Measurements from ENCODE around the gene RAC3. TPM values are rescaled to one million over a fixed set of nuclear protein-coding genes. Genes with fewer than 3 reads are reported as not detected.
A peak's percentile ranks its signal among the peaks of the same experiment; 100 is the strongest.

The RAC3 gene
- total RNA-seq, 1 donor from 2014 or later: 0.82 TPM

DNA sequence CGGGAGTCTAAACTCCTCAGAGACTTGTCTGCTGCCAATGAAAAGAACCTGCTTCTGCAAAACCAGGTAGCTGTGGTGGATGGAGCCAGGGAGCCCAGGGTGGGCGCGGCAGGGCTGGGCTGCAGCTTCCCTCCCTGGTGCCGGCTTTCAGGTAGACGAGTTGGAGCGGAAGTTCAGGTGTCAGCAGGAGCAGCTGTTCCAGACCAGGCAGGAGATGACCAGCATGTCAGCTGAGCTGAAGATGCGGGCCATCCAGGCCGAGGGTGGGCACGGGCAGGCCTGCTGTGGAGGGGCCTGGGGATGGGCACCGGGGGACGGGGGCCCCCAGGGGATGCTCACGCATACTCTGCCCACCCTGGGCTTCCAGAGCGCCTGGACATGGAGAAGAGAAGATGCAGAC lies 3.2 kb upstream of the RAC3 start:
- Histone ChIP-seq H3K9me3 (replicated peaks) (no peaks in the 10 kb centered on the region), H3K27ac (replicated peaks) (no peak overlapping the region), H3K36me3 (no peaks in the 10 kb centered on the region), H3K4me1 (peaks cover 42% of the 10 kb centered on the region), H3K4me3 (no peak overlapping the region), H3K27me3 (ENCODE audit: low read depth) (peaks cover 9% of the 10 kb centered on the region)
- TF ChIP-seq, protein P1, sequence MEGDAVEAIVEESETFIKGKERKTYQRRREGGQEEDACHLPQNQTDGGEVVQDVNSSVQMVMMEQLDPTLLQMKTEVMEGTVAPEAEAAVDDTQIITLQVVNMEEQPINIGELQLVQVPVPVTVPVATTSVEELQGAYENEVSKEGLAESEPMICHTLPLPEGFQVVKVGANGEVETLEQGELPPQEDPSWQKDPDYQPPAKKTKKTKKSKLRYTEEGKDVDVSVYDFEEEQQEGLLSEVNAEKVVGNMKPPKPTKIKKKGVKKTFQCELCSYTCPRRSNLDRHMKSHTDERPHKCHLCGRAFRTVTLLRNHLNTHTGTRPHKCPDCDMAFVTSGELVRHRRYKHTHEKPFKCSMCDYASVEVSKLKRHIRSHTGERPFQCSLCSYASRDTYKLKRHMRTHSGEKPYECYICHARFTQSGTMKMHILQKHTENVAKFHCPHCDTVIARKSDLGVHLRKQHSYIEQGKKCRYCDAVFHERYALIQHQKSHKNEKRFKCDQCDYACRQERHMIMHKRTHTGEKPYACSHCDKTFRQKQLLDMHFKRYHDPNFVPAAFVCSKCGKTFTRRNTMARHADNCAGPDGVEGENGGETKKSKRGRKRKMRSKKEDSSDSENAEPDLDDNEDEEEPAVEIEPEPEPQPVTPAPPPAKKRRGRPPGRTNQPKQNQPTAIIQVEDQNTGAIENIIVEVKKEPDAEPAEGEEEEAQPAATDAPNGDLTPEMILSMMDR (IDR thresholded peaks at IDR 0.05; ENCODE audit: borderline replicate concordance): no peak
- intact Hi-C loops (cut with micrococcal nuclease): no loop called here
- DNase-seq: no peak

DNA sequence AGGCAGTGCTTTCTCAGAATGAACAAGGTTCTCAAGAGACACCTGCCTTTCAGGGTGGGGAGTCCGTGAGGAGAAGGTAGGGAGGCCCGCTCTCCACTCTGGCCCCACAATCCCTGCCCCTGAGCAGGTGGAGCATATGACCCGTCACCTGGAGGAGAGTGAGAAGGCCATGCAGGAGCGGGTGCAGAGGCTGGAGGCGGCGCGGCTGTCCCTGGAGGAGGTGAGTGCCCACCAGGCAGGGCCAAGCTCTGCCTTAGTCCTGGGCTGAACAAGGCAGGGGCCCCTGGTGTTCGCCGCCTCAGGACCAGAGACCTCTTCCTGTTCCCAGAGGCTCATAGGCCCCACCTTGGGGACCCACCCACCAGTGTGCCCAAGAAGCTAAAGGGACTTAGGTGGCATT lies 2.5 kb upstream of the RAC3 start:
- intact Hi-C loops (cut with micrococcal nuclease): no loop called here
- Histone ChIP-seq H3K27me3 (ENCODE audit: low read depth) (peaks cover 9% of the 10 kb centered on the region), H3K27ac (replicated peaks) (no peak overlapping the region), H3K4me1 (peaks cover 35% of the 10 kb centered on the region), H3K36me3 (no peaks in the 10 kb centered on the region), H3K9me3 (replicated peaks) (no peaks in the 10 kb centered on the region), H3K4me3 (no peak overlapping the region)
- DNase-seq: no peak
- TF ChIP-seq, protein P1 (IDR thresholded peaks at IDR 0.05; ENCODE audit: borderline replicate concordance): no peak

DNA sequence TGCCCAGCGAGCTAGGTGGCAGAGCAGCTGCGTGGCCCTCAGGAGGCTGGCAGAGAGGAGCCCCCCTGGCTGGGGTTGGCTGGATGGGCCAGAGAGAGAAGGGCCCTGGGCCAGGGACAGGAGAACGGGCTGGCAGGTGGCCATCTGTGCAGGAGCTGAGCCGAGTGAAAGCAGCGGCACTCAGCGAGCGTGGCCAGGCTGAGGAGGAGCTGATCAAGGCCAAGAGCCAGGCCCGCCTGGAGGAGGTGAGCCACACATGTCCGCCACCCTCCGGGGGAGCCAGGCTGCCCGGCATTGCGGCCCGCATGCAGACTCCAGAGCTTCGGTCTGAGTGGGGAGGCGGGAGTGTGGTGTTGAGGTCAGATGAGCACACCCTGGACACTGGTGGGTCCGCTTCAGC lies 2.1 kb upstream of the RAC3 start:
- TF ChIP-seq, protein P1 (IDR thresholded peaks at IDR 0.05; ENCODE audit: borderline replicate concordance): no peak
- H3K9me3 ChIP-seq (replicated peaks): no peaks in the 10 kb centered on the region
- H3K4me3 ChIP-seq: no peak overlapping the region
- peak; percentile 50 for DNase-seq
- H3K4me1 ChIP-seq: peaks cover 31% of the 10 kb centered on the region
- intact Hi-C loops (cut with micrococcal nuclease): no loop called here
- no peaks in the 10 kb centered on the region for H3K36me3 ChIP-seq
- H3K27ac ChIP-seq (replicated peaks): peak overlapping the region; percentile 12
- peaks cover 9% of the 10 kb centered on the region for H3K27me3 ChIP-seq (ENCODE audit: low read depth)

DNA sequence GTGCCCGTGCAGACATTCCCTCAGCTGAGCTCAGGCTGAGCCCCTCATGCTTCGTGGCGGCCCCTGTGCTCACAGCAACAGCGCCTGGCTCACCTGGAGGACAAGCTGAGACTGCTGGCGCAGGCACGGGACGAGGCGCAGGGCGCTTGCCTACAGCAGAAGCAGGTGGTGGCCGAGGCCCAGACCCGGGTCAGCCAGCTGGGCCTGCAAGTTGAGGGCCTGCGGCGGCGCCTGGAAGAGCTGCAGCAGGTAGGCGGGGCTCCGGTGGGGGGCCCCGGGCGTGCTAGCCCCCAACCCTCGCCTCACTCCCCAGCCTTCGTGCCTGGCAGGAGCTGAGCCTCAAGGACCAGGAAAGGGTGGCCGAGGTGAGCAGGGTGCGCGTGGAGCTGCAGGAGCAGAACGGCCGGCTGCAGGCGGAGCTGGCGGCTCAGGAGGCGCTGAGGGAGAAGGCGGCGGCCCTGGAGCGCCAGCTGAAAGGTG lies 1.4 kb upstream of the RAC3 start:
- intact Hi-C loops (cut with micrococcal nuclease): loop anchor here (5.0 kb wide), 1 partner anchor 117 kb away; no protein-coding TSS in a partner anchor
- no peak for DNase-seq
- Histone ChIP-seq H3K4me1 (peaks cover 30% of the 10 kb centered on the region), H3K27me3 (ENCODE audit: low read depth) (peaks cover 9% of the 10 kb centered on the region), H3K27ac (replicated peaks) (no peak overlapping the region), H3K4me3 (peak overlapping the region; percentile 68), H3K36me3 (no peaks in the 10 kb centered on the region), H3K9me3 (replicated peaks) (no peaks in the 10 kb centered on the region)
- TF ChIP-seq, protein P1 (IDR thresholded peaks at IDR 0.05; ENCODE audit: borderline replicate concordance): no peak

DNA sequence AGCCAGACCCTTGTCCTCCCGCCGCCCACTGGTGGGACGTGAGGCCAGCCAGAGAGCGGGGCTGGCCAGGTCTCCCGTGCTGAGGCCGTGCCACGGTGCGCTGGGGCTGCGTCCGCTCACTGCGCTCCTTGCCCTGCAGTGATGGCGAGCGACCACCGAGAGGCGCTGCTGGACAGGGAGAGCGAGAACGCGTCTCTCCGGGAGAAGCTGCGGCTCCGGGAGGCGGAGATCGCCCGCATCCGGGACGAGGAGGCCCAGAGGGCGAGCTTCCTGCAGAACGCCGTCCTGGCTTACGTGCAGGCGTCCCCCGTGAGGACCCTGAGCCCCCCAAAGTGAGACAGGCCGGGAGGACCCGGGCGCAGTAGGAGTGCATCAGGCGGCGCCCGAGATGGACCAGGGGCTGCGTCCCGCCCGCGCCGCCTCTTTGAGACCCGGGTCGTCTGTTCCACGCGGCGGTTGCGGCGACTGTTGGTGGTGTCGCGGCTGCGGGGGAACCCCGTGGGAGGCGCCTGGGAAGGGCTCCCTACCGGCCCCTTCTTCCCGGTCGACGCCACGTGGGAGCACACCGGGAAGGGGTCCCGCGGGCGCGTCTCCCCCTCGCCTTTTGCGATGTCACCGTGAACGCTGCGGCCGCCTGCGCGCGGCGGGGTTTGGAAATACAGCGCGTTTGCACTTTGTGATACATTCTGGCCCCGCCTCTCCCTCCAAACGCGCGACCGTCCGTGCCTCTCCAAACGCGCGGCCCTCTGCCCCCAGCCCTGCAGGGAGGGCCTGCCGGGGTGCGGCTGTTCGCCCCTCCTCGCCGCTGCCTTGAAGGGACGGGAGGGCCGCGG lies 792 bp upstream of the RAC3 start:
- TF ChIP-seq, protein P1 (IDR thresholded peaks at IDR 0.05; ENCODE audit: borderline replicate concordance): peak; percentile 95
- Histone ChIP-seq H3K9me3 (replicated peaks) (no peaks in the 10 kb centered on the region), H3K36me3 (no peaks in the 10 kb centered on the region), H3K4me1 (peaks cover 33% of the 10 kb centered on the region), H3K4me3 (peak overlapping the region; percentile 68), H3K27me3 (ENCODE audit: low read depth) (peaks cover 9% of the 10 kb centered on the region), H3K27ac (replicated peaks) (no peak overlapping the region)
- intact Hi-C loops (cut with micrococcal nuclease): loop anchor here (5.0 kb wide), 1 partner anchor 117 kb away; no protein-coding TSS in a partner anchor
- DNase-seq: peak; percentile 81
